Cardiac muscle cell (in vitro differentiated cells and primary cell): ENCODE measurements around the gene ZSWIM3. TPM values are rescaled to one million over a fixed set of nuclear protein-coding genes. Genes with fewer than 3 reads are reported as not detected.

ENCODE experiments used
- DNase-seq, 2 donors: peaks; one replicate each; pipeline versions ENCODE4 v3.0.0 to v3.0.0-alpha.2; 2010 to 2017; ENCODE audit warnings: low read depth in 1 of 2, low spot score in 1 of 2
- H3K27ac ChIP-seq: fragments of 200-600 bp; sonication (generic); 2 replicates; pipeline ENCODE4 v1.5.1; 2016
- H3K27me3 ChIP-seq: fragments of 200-600 bp; sonication (generic); 2 replicates; pipeline ENCODE4 v1.6.0; 2016; ENCODE audit warnings: control low read depth
- H3K36me3 ChIP-seq: fragments of 200-600 bp; sonication (generic); 2 replicates; pipeline ENCODE4 v1.5.1; 2016; ENCODE audit warnings: control low read depth
- H3K4me1 ChIP-seq: fragments of 200-600 bp; sonication (generic); 2 replicates; pipeline ENCODE4 v1.8.1; 2017; ENCODE audit warnings: low read depth, mild to moderate bottlenecking, mixed run types
- H3K4me3 ChIP-seq: fragments of 200-600 bp; sonication (generic); 2 replicates; pipeline ENCODE4 v1.5.1; 2016; ENCODE audit warnings: mild to moderate bottlenecking
- H3K9me3 ChIP-seq: fragments of 200-600 bp; sonication (generic); 2 replicates; pipeline ENCODE4 v1.5.1; 2017; ENCODE audit warnings: low read depth, mild to moderate bottlenecking, control low read depth
- CTCF ChIP-seq: IDR thresholded peaks from 2 replicates; pipeline ENCODE4 v1.5.1; 2012; ENCODE audit warnings: low read depth, mild to moderate bottlenecking, low read length
- polyA plus RNA-seq: library from polyadenylated mRNA; unstranded; fragments of >200 nt; fragmentation: Nextera tagmentation; extraction: Ambion mirVana; gene quantifications from 2 replicates; pipeline ENCODE4 v1.2.1, GENCODE V29; 2016
- total RNA-seq: library from RNA; depleted of rRNA; stranded (reverse); fragments of >200 nt; gene quantifications from 2 replicates; pipeline ENCODE4 v1.2.3, GENCODE V29; 2016

ZSWIM3 gene
- total and polyA plus RNA-seq, 2 experiments from 2014 or later = 2.2 to 8.0 TPM

DNA sequence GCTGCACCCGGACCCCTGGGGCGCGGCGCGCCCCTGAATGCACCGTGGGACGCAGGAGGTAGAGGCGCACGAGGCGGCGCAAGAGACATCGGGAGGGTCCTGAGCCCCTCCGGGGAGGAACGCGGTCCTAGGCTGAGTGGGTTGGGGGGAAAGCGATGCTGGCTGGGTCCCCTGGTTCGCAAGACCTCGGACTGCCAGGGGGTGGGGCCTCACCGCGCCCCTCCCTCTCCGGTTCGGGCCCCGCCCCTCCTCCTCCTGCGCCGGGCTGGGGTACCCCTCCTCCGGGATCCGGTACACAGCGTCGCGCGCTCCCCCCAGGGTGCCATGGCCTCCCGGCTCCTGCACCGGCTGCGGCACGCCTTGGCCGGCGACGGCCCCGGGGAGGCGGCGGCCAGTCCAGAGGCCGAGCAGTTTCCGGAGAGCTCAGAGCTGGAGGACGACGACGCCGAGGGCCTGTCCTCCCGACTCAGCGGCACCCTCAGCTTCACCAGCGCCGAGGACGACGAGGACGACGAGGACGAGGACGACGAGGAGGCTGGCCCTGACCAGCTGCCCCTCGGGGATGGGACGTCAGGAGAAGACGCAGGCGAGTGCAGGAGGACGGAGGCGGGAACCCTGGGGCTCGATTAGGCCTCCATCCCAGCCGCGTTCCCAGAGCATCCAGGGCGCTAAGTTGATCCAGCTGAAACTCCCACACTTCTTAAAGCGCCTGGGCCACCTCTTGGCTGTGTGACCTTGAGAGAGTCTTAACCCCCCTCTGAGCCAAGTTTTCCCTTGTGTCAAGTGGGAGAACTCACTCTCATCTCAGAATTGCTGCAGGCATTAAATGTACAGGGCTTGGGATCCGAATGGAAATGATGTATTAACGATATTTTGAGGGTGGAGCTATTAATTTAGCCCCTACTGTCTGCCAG, 23.3 kb upstream of the ZSWIM3 start:
- Histone ChIP-seq H3K36me3 (no peaks in the 10 kb centered on the region), H3K27ac (peak overlapping the region; percentile 87), H3K4me1 (peaks cover 26% of the 10 kb centered on the region), H3K27me3 (no peaks in the 10 kb centered on the region), H3K9me3 (no peaks in the 10 kb centered on the region), H3K4me3 (peak overlapping the region; percentile 66)
- DNase-seq = peak; percentile 69 to 75
- TF ChIP-seq CTCF = no peak

DNA sequence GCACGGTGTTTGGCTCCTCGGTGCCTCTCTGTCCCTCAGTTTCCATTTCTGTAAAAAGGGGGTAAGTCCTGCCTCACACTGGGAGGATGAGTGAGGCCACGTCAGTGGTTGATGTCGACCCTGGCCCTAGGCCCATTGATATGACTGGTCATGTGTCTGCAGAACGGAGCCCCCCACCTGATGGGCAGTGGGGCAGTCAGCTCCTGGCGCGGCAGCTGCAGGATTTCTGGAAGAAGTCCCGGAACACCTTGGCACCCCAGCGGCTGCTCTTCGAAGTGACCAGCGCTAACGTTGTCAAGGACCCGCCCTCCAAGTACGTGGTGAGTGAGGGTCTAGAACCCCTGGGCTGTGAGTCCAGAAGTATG, 22.6 kb upstream of the ZSWIM3 start:
- Histone ChIP-seq H3K9me3 (no peaks in the 10 kb centered on the region), H3K4me3 (peak overlapping the region; percentile 66), H3K27ac (no peak overlapping the region), H3K36me3 (no peaks in the 10 kb centered on the region), H3K27me3 (no peaks in the 10 kb centered on the region), H3K4me1 (peaks cover 23% of the 10 kb centered on the region)
- TF ChIP-seq CTCF = no peak
- no peak for DNase-seq

DNA sequence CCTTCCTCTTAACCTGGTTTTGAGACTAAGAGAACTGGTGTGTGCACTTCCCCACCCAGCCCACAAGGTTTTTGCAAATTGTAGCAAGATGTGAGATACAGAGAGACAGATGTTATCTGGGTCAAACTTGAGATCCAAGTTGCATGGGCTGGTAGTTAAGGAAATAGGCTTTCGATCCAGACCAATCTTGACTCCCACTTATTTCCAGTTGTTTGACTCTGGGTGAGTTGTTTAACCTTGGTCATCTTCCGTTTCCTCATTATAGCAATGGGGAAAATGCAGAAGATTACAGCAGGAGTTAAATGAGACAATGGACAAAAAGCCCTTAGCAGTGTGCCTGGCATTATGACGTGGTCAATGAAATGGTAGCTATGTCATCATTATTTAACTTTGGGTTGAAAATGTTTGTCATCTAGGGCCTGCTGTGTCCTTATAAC, 22.1 kb upstream of the ZSWIM3 start:
- H3K27ac ChIP-seq = peak overlapping the region; percentile 26

GRCh38 chr20:45835825-45836224, 21.6 kb upstream of the ZSWIM3 start:
- no peak overlapping the region for H3K4me3 ChIP-seq
- TF ChIP-seq CTCF = no peak
- no peaks in the 10 kb centered on the region for H3K9me3 ChIP-seq
- no peak for DNase-seq
- H3K4me1 ChIP-seq = peaks cover 23% of the 10 kb centered on the region
- peaks cover under 1% of the 10 kb centered on the region for H3K36me3 ChIP-seq
- peak overlapping the region; percentile 26 for H3K27ac ChIP-seq
- no peaks in the 10 kb centered on the region for H3K27me3 ChIP-seq

More for the DNA sequence above, 22.1 kb upstream of the ZSWIM3 start:
- no peaks in the 10 kb centered on the region for H3K36me3 ChIP-seq
- H3K4me1 ChIP-seq = peaks cover 23% of the 10 kb centered on the region
- TF ChIP-seq CTCF = no peak
- no peak overlapping the region for H3K4me3 ChIP-seq
- H3K9me3 ChIP-seq = no peaks in the 10 kb centered on the region
- DNase-seq = no peak
- H3K27me3 ChIP-seq = no peaks in the 10 kb centered on the region

DNA sequence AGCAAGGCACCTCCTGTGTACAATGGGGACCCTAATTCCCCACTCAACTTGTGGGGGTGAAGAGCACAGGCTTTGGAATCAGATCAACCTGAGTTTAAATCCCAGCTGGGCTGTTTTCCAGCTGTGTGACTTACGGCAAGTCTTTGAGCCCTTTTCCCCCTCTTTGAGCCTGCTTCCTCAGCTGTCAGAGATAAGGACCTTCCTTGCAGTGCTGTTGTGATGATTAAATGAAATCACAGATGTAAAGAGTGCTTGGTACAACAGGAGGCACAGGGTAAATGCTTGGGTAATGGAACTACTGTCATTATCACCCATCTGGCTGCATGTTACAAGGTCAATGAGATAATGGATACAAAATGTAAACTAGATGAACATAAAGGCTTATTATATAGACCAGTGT, 20.6 kb upstream of the ZSWIM3 start:
- no peak overlapping the region for H3K4me3 ChIP-seq
- H3K27me3 ChIP-seq = no peaks in the 10 kb centered on the region
- H3K9me3 ChIP-seq = no peaks in the 10 kb centered on the region
- H3K4me1 ChIP-seq = peaks cover 23% of the 10 kb centered on the region
- peaks cover 7% of the 10 kb centered on the region for H3K36me3 ChIP-seq
- peak in 1 of 2 donors; percentile 60 for DNase-seq
- peak overlapping the region; percentile 37 for H3K27ac ChIP-seq
- no peak for TF ChIP-seq CTCF
